NCI-H2081 (cell line): Measurements from ENCODE around the gene NOG.

ENCODE experiments used
- DNase-seq, 2 experiments: peaks; one replicate each; lab custom pipeline; 2025; lab: John Stamatoyannopoulos, UW

NOG gene

DNA sequence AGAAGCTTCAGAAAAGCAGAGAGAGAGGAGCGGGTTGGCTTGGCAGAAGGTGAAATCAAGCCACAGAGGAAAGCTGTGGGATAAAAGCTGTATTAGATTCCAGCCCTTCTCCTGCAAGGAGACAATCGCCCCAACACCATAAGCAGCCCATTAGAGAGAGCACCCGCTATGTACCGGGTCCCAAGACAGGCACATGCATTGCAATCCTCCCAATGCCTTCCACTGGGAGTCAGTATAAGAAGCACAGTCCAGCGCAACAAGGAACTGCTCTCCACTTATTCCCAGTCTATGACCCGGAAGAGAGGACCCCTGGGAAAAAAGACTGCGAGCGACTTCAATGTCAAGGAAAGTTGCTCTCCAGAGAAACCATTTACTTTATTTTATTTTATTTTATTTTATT lies 43.8 kb downstream of the NOG start:
- no peak for DNase-seq

DNA sequence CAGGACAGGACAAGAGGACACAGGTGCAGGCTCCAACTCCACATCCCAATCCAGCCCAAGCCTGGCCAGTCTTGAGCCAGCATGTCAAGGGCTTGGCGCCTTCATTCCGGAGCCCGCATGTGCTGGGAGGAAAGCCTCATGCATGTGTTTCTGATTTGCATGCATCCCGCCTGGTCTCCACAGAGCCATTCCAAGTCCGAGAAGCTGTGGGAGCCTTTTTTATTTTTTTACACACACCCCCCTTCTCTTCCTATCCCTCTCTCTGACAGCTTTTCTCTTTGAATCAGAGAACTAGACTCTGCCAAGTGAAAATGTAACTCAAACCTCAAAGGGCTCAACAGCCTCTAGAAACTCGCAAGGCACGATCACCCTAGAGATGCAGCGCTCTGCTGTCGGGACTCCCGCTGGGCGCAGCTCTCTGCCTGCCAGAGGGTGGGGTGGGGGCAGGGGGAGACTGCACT lies 45.1 kb downstream of the NOG start:
- DNase-seq: no peak

DNA sequence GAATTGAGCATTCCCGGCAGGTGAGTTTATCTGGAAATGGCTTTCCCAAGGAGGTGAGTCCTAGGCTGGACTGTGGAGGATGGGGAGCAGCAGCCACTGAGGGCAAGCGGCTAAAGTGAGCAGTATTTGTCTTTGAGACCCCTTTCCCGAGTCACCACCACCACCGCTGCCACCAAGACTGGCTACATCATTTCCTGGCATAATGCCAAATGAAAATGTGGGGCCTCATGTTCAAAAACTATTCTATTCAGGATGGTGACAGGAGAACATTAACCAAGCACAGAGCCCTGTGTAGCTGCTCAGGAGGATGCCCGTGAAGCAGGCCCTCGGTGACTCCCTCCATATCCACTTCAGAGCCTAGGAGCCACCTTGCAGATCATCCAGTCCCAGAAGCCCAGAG lies 46.0 kb downstream of the NOG start:
- DNase-seq: no peak

GRCh38 chr17:56640116-56640515 lies 46.6 kb downstream of the NOG start:
- DNase-seq: no peak

GRCh38 chr17:56641373-56641772 lies 47.9 kb downstream of the NOG start:
- no peak for DNase-seq

GRCh38 chr17:56641894-56642293 lies 48.4 kb downstream of the NOG start:
- no peak for DNase-seq

GRCh38 chr17:56642424-56642823 lies 48.9 kb downstream of the NOG start:
- DNase-seq: no peak
